SK-N-SH treated with all-trans-retinoic acid at 6 μM for 48 hours (cell line): ENCODE data around the gene MNT.

ENCODE experiments used
- ATAC-seq: fragments of 200-7000 bp; cut with Tn5 transposase; 3 replicates; pipeline ENCODE4 v1.9.1; 2020; ENCODE audit warnings: mild to moderate bottlenecking, moderate library complexity
- ARNTL ChIP-seq: fragments of 450-650 bp; formaldehyde crosslinking; IDR thresholded peaks from 2 replicates; pipeline ENCODE4 v1.5.0; 2020; ENCODE audit warnings: low read depth, mild to moderate bottlenecking, moderate library complexity, borderline replicate concordance
- BACH2 ChIP-seq: fragments of 250-450 bp; sonication (Bioruptor Pico); IDR thresholded peaks from 2 replicates; pipeline ENCODE4 v1.9.0; 2021; ENCODE audit warnings: mild to moderate bottlenecking, borderline replicate concordance
- CREB5 ChIP-seq: fragments of 250-450 bp; sonication (Bioruptor Pico); IDR thresholded peaks from 2 replicates; pipeline ENCODE4 v1.5.1; 2020; ENCODE audit warnings: low read depth, mild to moderate bottlenecking, moderate library complexity
- CSRNP3 ChIP-seq: fragments of 250-450 bp; sonication (Bioruptor Pico); IDR thresholded peaks from 2 replicates; pipeline ENCODE4 v1.5.1; 2021; ENCODE audit warnings: mild to moderate bottlenecking, moderate library complexity
- ESRRG ChIP-seq: fragments of 250-450 bp; sonication (Bioruptor Pico); IDR thresholded peaks from 2 replicates; pipeline ENCODE4 v1.6.1; 2021; ENCODE audit warnings: mild to moderate bottlenecking
- GLIS3 ChIP-seq: fragments of 250-450 bp; sonication (Bioruptor Pico); IDR thresholded peaks from 2 replicates; pipeline ENCODE4 v1.5.0; 2020; ENCODE audit warnings: mild to moderate bottlenecking, moderate library complexity
- ISL1 ChIP-seq: fragments of 250-450 bp; sonication (Bioruptor Pico); IDR thresholded peaks from 2 replicates; pipeline ENCODE4 v2.1.2; 2022; ENCODE audit warnings: mild to moderate bottlenecking, moderate library complexity
- OSR1 ChIP-seq: fragments of 250-450 bp; sonication (Bioruptor Pico); IDR thresholded peaks from 2 replicates; pipeline ENCODE4 v1.8.0; 2022; ENCODE audit warnings: moderate library complexity, mild to moderate bottlenecking, inconsistent platforms
- PATZ1 ChIP-seq: fragments of 250-450 bp; sonication (Bioruptor Pico); IDR thresholded peaks from 2 replicates; pipeline ENCODE4 v1.8.0; 2020; ENCODE audit warnings: mild to moderate bottlenecking, moderate library complexity, borderline replicate concordance
- RARB ChIP-seq: fragments of 250-450 bp; sonication (Bioruptor Pico); IDR thresholded peaks from 2 replicates; pipeline ENCODE4 v1.8.0; 2021; ENCODE audit warnings: mild to moderate bottlenecking, moderate library complexity
- SNAI2 ChIP-seq: fragments of 250-450 bp; sonication (Bioruptor Pico); IDR thresholded peaks from 2 replicates; pipeline ENCODE4 v1.5.0; 2020; ENCODE audit warnings: mild to moderate bottlenecking, moderate library complexity
- TCF4 ChIP-seq: fragments of 250-450 bp; sonication (Bioruptor Pico); IDR thresholded peaks from 2 replicates; pipeline ENCODE4 v1.8.0; 2021; ENCODE audit warnings: mild to moderate bottlenecking, moderate library complexity, borderline replicate concordance
- TSHZ2 ChIP-seq: fragments of 250-450 bp; sonication (Bioruptor Pico); IDR thresholded peaks from 2 replicates; pipeline ENCODE4 v1.5.0; 2020; ENCODE audit warnings: mild to moderate bottlenecking, moderate library complexity
- ZFP3 ChIP-seq: fragments of 250-450 bp; sonication (Bioruptor Pico); IDR thresholded peaks from 2 replicates; pipeline ENCODE4 v1.5.0; 2020; ENCODE audit warnings: mild to moderate bottlenecking, moderate library complexity
- ZNF565 ChIP-seq: fragments of 450-650 bp; formaldehyde crosslinking; conservative IDR thresholded peaks from 2 replicates; pipeline ENCODE4 v1.5.0; 2020; ENCODE audit warnings: low read depth, mild to moderate bottlenecking, moderate library complexity
- ZNF70 ChIP-seq: fragments of 450-650 bp; formaldehyde crosslinking; IDR thresholded peaks from 2 replicates; pipeline ENCODE4 v1.5.0; 2020; ENCODE audit warnings: mild to moderate bottlenecking, moderate library complexity

MNT gene

GRCh38 chr17:2414446-2415064 lies 13.7 kb upstream of the MNT start (continued):
- TF ChIP-seq CREB5 (CRISPR knock-in tag) (no peak), ARNTL (CRISPR knock-in tag) (no peak), BACH2 (CRISPR knock-in tag) (no peak)

GRCh38 chr17:2412561-2413021 lies 11.7 kb upstream of the MNT start:
- peak; percentile 64 for ATAC-seq
- TF ChIP-seq SNAI2 (no peak), TCF4 (peak; percentile 38; the same call in 1 of the 2 replicates)

- ATAC-seq: no peak
- TF ChIP-seq RARB (CRISPR knock-in tag): no peak
These were observed 10.1 kb upstream of the MNT start for GRCh38 chr17:2410951-2411350.

GRCh38 chr17:2406903-2407790 lies 6.3 kb upstream of the MNT start:
- peak; percentile 93 for ATAC-seq
- TF ChIP-seq ZNF565 (CRISPR knock-in tag) (no peak), GLIS3 (CRISPR knock-in tag) (no peak), ARNTL (CRISPR knock-in tag) (no peak), ISL1 (CRISPR knock-in tag) (no peak), CSRNP3 (CRISPR knock-in tag) (no peak), ESRRG (CRISPR knock-in tag) (no peak), CREB5 (CRISPR knock-in tag) (no peak), SNAI2 (no peak), TCF4 (no peak), ZNF70 (CRISPR knock-in tag) (no peak), TSHZ2 (CRISPR knock-in tag) (no peak), RARB (CRISPR knock-in tag) (no peak), OSR1 (CRISPR knock-in tag) (no peak), ZFP3 (CRISPR knock-in tag) (no peak), PATZ1 (CRISPR knock-in tag) (no peak)
